Activated naive CD4-positive, alpha-beta T cell treated with anti-CD3 and anti-CD28 coated beads, Interleukin-2, amount 50 U/mL, for 24 hours (primary cell): ENCODE measurements around the gene NEDD4L.
"Not testable (repeated sequence)": the region's sequence is repeated elsewhere in the genome, so short reads cannot be mapped to it uniquely, and the experiment has no call there.

Experiments
- H3K27ac Mint-ChIP-seq: one replicate; pipeline ENCODE4 v1.8.0; 2021; ENCODE audit warnings: mild to moderate bottlenecking, mixed read lengths
- H3K27me3 Mint-ChIP-seq: one replicate; pipeline ENCODE4 v1.8.0; 2021; ENCODE audit warnings: mixed read lengths
- H3K36me3 Mint-ChIP-seq: one replicate; pipeline ENCODE4 v1.8.0; 2021; ENCODE audit warnings: mixed read lengths
- H3K4me1 Mint-ChIP-seq: one replicate; pipeline ENCODE4 v1.8.0; 2021; ENCODE audit warnings: mixed read lengths
- H3K4me3 Mint-ChIP-seq: one replicate; pipeline ENCODE4 v1.8.0; 2021; ENCODE audit warnings: mild to moderate bottlenecking, mixed read lengths
- H3K9me3 Mint-ChIP-seq: one replicate; pipeline ENCODE4 v1.8.0; 2021; ENCODE audit warnings: mixed read lengths

NEDD4L gene

GRCh38 chr18:58158008-58158407, 114.0 kb downstream of the NEDD4L start:
- Mint-ChIP-seq H3K27ac (no peak overlapping the region), H3K4me3 (no peak overlapping the region), H3K4me1 (no peaks in the 10 kb centered on the region), H3K9me3 (no peaks in the 10 kb centered on the region), H3K27me3 (peaks cover 1% of the 10 kb centered on the region), H3K36me3 (no peaks in the 10 kb centered on the region)

DNA sequence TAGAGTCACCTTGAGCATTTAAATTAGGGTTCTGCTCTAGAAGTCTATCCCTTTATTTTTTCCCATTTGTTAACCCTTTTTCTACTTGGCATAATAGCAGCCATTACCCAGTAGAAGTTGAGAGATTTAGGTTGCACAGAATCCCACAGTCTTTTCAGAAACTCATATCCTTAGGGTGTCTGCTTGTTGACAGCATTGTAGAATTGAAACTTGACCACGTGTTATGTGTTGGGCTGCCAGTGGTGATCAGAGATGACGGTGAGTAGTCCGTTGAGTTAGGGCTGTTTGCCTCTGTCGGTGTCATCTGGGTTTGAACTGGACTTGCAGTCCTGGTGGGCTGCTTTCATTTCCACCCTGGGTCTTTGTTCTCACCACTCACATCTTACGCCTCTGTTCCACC, 114.4 kb downstream of the NEDD4L start:
- Mint-ChIP-seq H3K4me3 (no peak overlapping the region), H3K36me3 (no peaks in the 10 kb centered on the region), H3K27me3 (peaks cover 1% of the 10 kb centered on the region), H3K9me3 (no peaks in the 10 kb centered on the region), H3K27ac (no peak overlapping the region), H3K4me1 (no peaks in the 10 kb centered on the region)

GRCh38 chr18:58161659-58162058, 117.6 kb downstream of the NEDD4L start:
- Mint-ChIP-seq H3K4me1 (no peaks in the 10 kb centered on the region), H3K27ac (no peak overlapping the region), H3K36me3 (no peaks in the 10 kb centered on the region), H3K27me3 (peaks cover 1% of the 10 kb centered on the region), H3K9me3 (no peaks in the 10 kb centered on the region), H3K4me3 (no peak overlapping the region)

DNA sequence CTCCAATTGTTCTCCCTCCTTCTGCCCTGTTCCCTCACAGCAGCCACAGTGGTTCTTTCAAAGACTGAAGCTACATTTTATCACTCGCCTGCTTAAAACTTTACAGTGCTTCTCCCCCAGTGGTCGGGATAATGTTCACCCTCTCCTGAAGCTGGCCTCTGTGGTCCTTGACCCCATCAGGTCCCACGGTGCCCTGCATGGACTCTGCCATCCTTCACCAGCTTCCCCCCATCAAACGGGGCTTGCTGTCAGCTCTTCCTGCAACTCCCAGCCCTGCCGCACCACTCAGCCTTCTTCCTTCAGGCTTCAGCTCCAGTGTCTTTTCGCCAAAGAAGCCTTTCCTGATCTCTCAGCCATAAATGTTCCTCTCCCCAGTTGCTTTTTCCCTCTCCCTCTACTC, 118.1 kb downstream of the NEDD4L start:
- H3K9me3 Mint-ChIP-seq: no peaks in the 10 kb centered on the region
- no peaks in the 10 kb centered on the region for H3K4me1 Mint-ChIP-seq
- H3K27ac Mint-ChIP-seq: no peak overlapping the region
- peaks cover 1% of the 10 kb centered on the region for H3K27me3 Mint-ChIP-seq
- no peaks in the 10 kb centered on the region for H3K36me3 Mint-ChIP-seq
- no peak overlapping the region for H3K4me3 Mint-ChIP-seq

DNA sequence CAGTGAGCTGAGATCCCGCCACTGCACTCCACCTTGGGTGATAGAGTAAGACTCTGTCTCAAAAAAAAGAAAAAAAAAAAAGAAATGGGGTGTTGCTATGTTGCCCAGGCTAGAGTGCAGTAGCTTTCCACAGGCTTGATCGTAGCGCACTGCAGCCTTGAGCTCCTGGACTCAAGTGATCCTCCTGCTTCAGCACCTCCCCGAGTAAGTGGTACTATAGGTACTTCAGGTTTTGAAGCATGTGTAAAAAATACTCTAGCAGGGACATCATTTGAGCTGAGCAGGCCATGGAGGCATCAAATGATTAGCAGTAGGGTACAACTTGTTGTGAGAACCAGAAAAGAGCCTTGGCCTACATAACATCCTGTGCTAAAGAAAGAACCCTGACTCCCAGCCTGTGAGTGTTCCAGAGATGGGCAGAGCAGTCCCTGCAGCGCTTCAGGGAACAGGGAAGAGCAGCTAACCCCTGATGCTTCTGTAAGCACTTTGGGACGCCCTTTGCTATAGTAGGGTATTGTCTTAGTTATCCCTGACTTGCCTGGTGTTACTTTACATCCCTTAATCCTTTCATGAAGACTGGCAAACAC, 119.1 kb downstream of the NEDD4L start:
- Mint-ChIP-seq H3K4me3 (no peak overlapping the region), H3K4me1 (no peaks in the 10 kb centered on the region), H3K27me3 (peaks cover 1% of the 10 kb centered on the region), H3K27ac (no peak overlapping the region), H3K36me3 (no peaks in the 10 kb centered on the region), H3K9me3 (no peaks in the 10 kb centered on the region)

- H3K36me3 Mint-ChIP-seq: no peaks in the 10 kb centered on the region
- no peak overlapping the region for H3K4me3 Mint-ChIP-seq
- H3K27ac Mint-ChIP-seq: no peak overlapping the region
- H3K4me1 Mint-ChIP-seq: no peaks in the 10 kb centered on the region
- H3K27me3 Mint-ChIP-seq: no peaks in the 10 kb centered on the region
- H3K9me3 Mint-ChIP-seq: no peaks in the 10 kb centered on the region
These were observed 122.3 kb downstream of the NEDD4L start for GRCh38 chr18:58166278-58166844.

- H3K4me3 Mint-ChIP-seq: no peak overlapping the region
- H3K27ac Mint-ChIP-seq: no peak overlapping the region
- no peaks in the 10 kb centered on the region for H3K27me3 Mint-ChIP-seq
- H3K36me3 Mint-ChIP-seq: no peaks in the 10 kb centered on the region
- no peaks in the 10 kb centered on the region for H3K4me1 Mint-ChIP-seq
- H3K9me3 Mint-ChIP-seq: no peaks in the 10 kb centered on the region
These were observed 123.0 kb downstream of the NEDD4L start for GRCh38 chr18:58167073-58167472.

DNA sequence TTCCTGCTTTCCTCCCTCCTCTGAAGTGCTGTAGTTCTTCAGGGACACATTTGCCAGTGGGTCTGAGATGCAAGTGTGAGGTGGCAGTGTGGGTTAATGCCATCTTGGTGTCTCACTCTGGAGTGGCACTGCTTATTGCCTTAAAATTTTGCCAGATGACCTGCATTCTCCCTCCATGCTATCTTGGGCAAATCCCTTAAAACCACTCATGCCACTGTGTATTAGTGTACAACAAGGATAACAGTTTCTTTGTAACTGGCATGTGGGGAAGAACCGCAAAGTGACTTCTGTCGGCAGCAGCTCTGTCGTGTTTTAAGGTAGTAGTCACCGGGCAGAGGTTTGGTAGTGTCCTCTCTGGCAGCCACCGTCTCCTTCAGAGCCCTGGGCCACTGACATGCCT, 124.2 kb downstream of the NEDD4L start:
- H3K27me3 Mint-ChIP-seq: no peaks in the 10 kb centered on the region
- H3K9me3 Mint-ChIP-seq: no peaks in the 10 kb centered on the region
- H3K27ac Mint-ChIP-seq: no peak overlapping the region
- H3K4me1 Mint-ChIP-seq: no peaks in the 10 kb centered on the region
- no peaks in the 10 kb centered on the region for H3K36me3 Mint-ChIP-seq
- no peak overlapping the region for H3K4me3 Mint-ChIP-seq

DNA sequence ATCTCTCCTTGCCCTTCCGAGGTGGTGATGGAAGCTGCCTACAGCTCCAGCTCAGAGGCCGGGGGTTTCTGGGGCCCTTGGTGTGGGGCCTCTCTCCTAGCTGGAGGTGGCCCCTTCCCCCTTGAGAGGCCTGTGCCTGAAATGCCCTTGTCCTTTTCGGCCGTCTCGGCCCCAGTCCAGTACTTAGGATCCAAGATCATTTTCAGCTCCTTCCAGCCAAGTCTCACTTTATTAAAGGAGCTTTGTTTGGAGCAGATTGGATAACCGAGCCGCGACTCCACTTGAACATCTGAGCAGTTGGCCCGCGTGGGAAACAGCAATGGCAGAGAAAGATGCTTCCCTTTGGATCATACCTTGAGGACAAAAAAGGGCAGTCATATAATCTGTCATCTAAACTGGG, 125.0 kb downstream of the NEDD4L start:
- no peaks in the 10 kb centered on the region for H3K27me3 Mint-ChIP-seq
- H3K4me3 Mint-ChIP-seq: no peak overlapping the region

DNA sequence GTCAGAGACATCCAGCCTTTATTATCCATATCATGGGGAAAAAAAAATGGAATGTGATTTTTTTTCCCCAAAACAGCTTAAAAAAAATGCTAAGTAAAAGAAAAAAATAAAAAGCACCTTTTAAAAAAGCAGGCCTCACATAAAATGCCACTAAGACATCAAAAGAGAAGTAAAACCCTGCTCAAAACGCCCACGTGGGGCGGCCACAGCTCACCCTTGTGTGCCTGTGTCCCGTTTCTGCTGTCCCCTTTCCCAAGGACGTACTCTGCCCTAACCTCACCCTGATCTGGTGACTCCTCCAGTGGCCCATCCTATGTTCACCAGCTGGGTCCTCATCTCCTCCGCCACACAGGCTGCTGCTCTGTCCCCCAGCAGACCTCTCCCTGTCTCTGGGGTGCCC, 125.4 kb downstream of the NEDD4L start:
- H3K9me3 Mint-ChIP-seq: no peaks in the 10 kb centered on the region
- no peaks in the 10 kb centered on the region for H3K4me1 Mint-ChIP-seq
- no peaks in the 10 kb centered on the region for H3K27me3 Mint-ChIP-seq
- no peaks in the 10 kb centered on the region for H3K36me3 Mint-ChIP-seq
- H3K4me3 Mint-ChIP-seq: no peak overlapping the region
- no peak overlapping the region for H3K27ac Mint-ChIP-seq

More for the DNA sequence above, 125.0 kb downstream of the NEDD4L start:
- Mint-ChIP-seq H3K27ac (no peak overlapping the region), H3K36me3 (no peaks in the 10 kb centered on the region), H3K4me1 (no peaks in the 10 kb centered on the region), H3K9me3 (no peaks in the 10 kb centered on the region)

DNA sequence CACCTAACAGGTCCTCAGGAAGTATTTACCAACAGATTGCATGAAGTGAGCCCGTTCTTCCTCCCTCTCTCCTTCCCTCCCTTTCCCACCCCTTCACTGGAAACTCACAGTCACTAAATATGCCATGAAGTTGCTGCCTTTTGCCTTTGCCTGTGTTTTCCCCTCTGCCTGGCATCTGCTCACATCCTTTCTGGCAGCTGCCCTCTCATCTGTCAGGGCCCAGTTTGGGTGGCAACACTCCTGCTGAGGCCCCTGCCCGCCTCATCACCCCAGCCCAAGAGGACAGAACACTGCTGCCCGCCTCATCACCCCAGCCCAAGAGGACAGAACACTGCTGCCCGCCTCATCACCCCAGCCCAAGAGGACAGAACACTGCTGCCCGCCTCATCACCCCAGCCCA, 126.0 kb downstream of the NEDD4L start:
- H3K27ac Mint-ChIP-seq, H3K9me3 Mint-ChIP-seq, H3K27me3 Mint-ChIP-seq, H3K4me1 Mint-ChIP-seq, H3K36me3 Mint-ChIP-seq, H3K4me3 Mint-ChIP-seq: not testable (repeated sequence)

GRCh38 chr18:58172031-58172430, 128.0 kb downstream of the NEDD4L start:
- no peaks in the 10 kb centered on the region for H3K9me3 Mint-ChIP-seq
- no peak overlapping the region for H3K4me3 Mint-ChIP-seq
- H3K27ac Mint-ChIP-seq: no peak overlapping the region
- no peaks in the 10 kb centered on the region for H3K36me3 Mint-ChIP-seq
- no peaks in the 10 kb centered on the region for H3K4me1 Mint-ChIP-seq
- H3K27me3 Mint-ChIP-seq: no peaks in the 10 kb centered on the region

GRCh38 chr18:58174285-58174684, 130.3 kb downstream of the NEDD4L start:
- H3K4me1 Mint-ChIP-seq: no peaks in the 10 kb centered on the region
- H3K27me3 Mint-ChIP-seq: no peaks in the 10 kb centered on the region
- H3K36me3 Mint-ChIP-seq: no peaks in the 10 kb centered on the region
- H3K4me3 Mint-ChIP-seq: no peak overlapping the region
- no peak overlapping the region for H3K27ac Mint-ChIP-seq
- H3K9me3 Mint-ChIP-seq: no peaks in the 10 kb centered on the region

DNA sequence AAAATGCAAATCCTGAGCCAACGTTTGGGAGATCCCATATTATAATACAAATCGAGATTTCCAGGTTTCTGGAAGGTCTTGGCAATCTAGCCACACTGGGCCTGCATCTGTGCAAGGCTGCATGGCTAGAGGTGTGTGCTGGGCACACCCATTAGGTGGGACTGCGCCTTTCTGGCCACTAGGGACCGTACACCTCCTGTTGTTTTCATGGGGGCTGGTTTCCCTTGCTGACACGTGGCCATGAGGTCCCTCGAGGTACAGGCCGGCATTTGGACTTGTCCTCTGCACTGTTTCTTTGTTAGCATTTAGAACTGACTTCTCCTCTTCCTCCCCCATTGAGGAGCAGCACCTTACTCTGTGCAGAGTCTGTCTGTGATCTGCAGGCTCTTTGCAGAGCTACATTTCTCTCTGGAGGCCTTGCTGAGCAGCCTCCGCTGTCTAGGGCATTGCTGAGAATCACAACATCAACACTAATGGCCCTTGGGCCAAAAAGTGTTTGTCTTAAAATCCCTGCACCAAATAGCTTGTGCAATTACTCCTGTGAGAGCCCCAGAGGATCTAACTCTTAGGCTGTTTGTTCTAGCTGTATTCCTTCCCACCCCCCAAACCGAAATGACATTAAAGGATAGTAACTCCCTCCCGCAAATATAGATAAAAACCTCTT, 131.2 kb downstream of the NEDD4L start:
- Mint-ChIP-seq H3K4me3 (no peak overlapping the region), H3K4me1 (no peaks in the 10 kb centered on the region), H3K27ac (no peak overlapping the region), H3K27me3 (no peaks in the 10 kb centered on the region), H3K9me3 (no peaks in the 10 kb centered on the region), H3K36me3 (no peaks in the 10 kb centered on the region)

DNA sequence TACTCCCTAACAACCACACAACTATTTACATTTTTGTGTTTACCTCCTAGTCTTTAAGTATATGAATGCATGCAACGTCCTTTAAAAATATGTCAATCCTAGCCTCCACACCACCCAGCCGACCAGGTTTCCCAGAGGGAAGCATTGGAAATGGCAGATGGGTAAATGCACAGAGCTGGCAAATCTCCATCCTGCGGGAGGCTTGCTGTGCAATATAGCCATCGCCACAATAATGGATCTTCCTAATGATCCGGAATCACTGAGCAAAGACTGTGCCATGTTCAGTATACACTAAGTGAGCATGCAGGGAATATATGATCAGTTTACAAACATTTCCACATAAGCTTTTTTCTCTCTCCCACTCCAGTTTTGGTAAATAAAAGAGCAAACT, 131.8 kb downstream of the NEDD4L start:
- H3K27me3 Mint-ChIP-seq: no peaks in the 10 kb centered on the region
- H3K27ac Mint-ChIP-seq: no peak overlapping the region
- no peaks in the 10 kb centered on the region for H3K36me3 Mint-ChIP-seq
- H3K4me3 Mint-ChIP-seq: no peak overlapping the region
- no peaks in the 10 kb centered on the region for H3K4me1 Mint-ChIP-seq
- no peaks in the 10 kb centered on the region for H3K9me3 Mint-ChIP-seq

- H3K27me3 Mint-ChIP-seq: no peaks in the 10 kb centered on the region
- no peaks in the 10 kb centered on the region for H3K36me3 Mint-ChIP-seq
- no peak overlapping the region for H3K4me3 Mint-ChIP-seq
- H3K9me3 Mint-ChIP-seq: no peaks in the 10 kb centered on the region
- H3K4me1 Mint-ChIP-seq: no peaks in the 10 kb centered on the region
- no peak overlapping the region for H3K27ac Mint-ChIP-seq
These were observed 133.1 kb downstream of the NEDD4L start for GRCh38 chr18:58177004-58177717.
